ENCODE measurements around the gene UNC45B. TPM values are rescaled to one million over a fixed set of nuclear protein-coding genes. Genes with fewer than 3 reads are reported as not detected.

UNC45B gene, protein sequence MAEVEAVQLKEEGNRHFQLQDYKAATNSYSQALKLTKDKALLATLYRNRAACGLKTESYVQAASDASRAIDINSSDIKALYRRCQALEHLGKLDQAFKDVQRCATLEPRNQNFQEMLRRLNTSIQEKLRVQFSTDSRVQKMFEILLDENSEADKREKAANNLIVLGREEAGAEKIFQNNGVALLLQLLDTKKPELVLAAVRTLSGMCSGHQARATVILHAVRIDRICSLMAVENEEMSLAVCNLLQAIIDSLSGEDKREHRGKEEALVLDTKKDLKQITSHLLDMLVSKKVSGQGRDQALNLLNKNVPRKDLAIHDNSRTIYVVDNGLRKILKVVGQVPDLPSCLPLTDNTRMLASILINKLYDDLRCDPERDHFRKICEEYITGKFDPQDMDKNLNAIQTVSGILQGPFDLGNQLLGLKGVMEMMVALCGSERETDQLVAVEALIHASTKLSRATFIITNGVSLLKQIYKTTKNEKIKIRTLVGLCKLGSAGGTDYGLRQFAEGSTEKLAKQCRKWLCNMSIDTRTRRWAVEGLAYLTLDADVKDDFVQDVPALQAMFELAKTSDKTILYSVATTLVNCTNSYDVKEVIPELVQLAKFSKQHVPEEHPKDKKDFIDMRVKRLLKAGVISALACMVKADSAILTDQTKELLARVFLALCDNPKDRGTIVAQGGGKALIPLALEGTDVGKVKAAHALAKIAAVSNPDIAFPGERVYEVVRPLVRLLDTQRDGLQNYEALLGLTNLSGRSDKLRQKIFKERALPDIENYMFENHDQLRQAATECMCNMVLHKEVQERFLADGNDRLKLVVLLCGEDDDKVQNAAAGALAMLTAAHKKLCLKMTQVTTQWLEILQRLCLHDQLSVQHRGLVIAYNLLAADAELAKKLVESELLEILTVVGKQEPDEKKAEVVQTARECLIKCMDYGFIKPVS
- under 0.01 TPM in 2 replicates for total RNA-seq

DNA sequence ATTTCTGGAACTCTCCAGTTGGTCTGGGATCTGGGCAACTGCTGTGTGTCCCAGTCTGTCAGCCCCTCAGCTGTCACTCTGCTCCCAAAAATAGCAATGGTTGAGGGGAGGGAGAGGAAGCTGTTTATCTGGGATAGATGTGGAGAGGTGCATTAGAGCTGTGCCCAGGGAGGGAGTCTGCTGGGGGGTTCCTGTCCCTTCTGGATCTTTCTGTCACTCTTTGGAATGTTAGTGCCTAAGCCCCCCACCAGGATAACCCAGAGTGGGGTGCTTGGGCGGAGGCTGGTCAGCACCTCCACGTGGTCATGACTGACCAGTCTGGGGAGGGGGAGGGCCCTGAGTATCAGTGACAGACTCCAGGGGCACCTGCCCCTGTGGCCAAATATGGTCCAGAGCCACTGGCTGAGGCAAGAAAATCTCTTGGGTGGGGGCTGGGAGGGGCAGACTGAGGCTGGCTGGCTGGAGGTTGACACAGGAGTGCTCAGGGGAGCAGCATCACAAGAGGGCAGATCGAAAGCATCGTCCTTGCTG is at the start of gene UNC45B:
Gene UNC45B (plus strand): TSS at position 443 of the 531 bp plus-strand sequence. CDS start 447 bp downstream, outside the sequence.

GRCh38 chr17:35119370-35120165 is 28.0 kb upstream of the UNC45B start, which contains the start of gene RAD51D:
Gene RAD51D, minus strand, starts transcription at chr17:35119860. Its CDS starts 247 bp downstream, at chr17:35119613.

GRCh38 chr17:35121315-35121714 is 26.3 kb upstream of the UNC45B start, which contains the start of gene FNDC8:
Gene FNDC8, plus strand, starts transcription at chr17:35121615. Its CDS starts 79 bp downstream, at chr17:35121694.

GRCh38 chr17:35141681-35142466 is 5.7 kb upstream of the UNC45B start, which contains the start of gene NLE1:
Gene NLE1, minus strand, starts transcription at chr17:35142303. Its CDS starts 28 bp downstream, at chr17:35142275.

GRCh38 chr17:35194001-35194400 is 46.4 kb downstream of the UNC45B start, which contains the start of gene SLC35G3:
Gene SLC35G3, minus strand, starts transcription at chr17:35194393. Its CDS starts 86 bp downstream, at chr17:35194307.

Other genes with a start within 250 kb of the UNC45B start
- 0.78 and 1.0 TPM in 2 replicates for gene CCT6B, start 186.4 kb upstream of the UNC45B start, total RNA-seq
- 15.7 and 16.7 TPM in 2 replicates for gene ZNF830, start 186.3 kb upstream of the UNC45B start, total RNA-seq
- gene LIG3, start 167.3 kb upstream of the UNC45B start, total RNA-seq: 52.3 and 58.4 TPM in 2 replicates
- gene RFFL, start 84.1 kb upstream of the UNC45B start, total RNA-seq: 8.5 and 15.0 TPM in 2 replicates
- 2.1 and 3.1 TPM in 2 replicates for gene RAD51D, start 28.0 kb upstream of the UNC45B start, total RNA-seq
- gene FNDC8, start 26.2 kb upstream of the UNC45B start, total RNA-seq: not detected in 2 replicates
- gene NLE1, start 5.5 kb upstream of the UNC45B start, total RNA-seq: 19.1 and 20.8 TPM in 2 replicates
- gene SLC35G3, start 46.6 kb downstream of the UNC45B start, total RNA-seq: not detected in 2 replicates
- 90.2 and 113 TPM in 2 replicates for gene SLFN5, start 95.3 kb downstream of the UNC45B start, total RNA-seq
- gene SLFN11, start 225.8 kb downstream of the UNC45B start, total RNA-seq: 1.6 and 6.5 TPM in 2 replicates